ENCODE measurements around the gene SMPX. TPM values are rescaled to one million over a fixed set of nuclear protein-coding genes. Genes with fewer than 3 reads are reported as not detected.

The SMPX gene
- total and polyA plus RNA-seq, 4 donors = 0.09 to 0.10 TPM; not detected in 2

- Histone ChIP-seq H3K27me3 (ENCODE audit: control insufficient read depth in 4 of 4, insufficient read depth in 4 of 4, low read length in 3 of 4) (peaks cover 0 to 3% (median 0%) of the 10 kb centered on the region in 4 donors), H3K9me3 (ENCODE audit: control insufficient read depth in 4 of 4, low read length in 3 of 4) (no peaks in the 10 kb centered on the region), H3K27ac (ENCODE audit: low read depth in 1 of 2, low read length in 2 of 2) (peak overlapping the region in 1 of 2 donors; percentile 69), H3K4me1 (ENCODE audit: control insufficient read depth in 4 of 4, insufficient read depth in 4 of 4, low read length in 3 of 4) (peaks cover 2 to 23% (median 20%) of the 10 kb centered on the region in 4 donors), H3K4me3 (ENCODE audit: low read depth in 1 of 3, low read length in 3 of 3) (no peak overlapping the region), H3K36me3 (ENCODE audit: control insufficient read depth in 4 of 4, insufficient read depth in 3 of 4, low read depth in 1 of 4, low read length in 3 of 4) (no peaks in the 10 kb centered on the region), H3K9ac (ENCODE audit: low read depth in 1 of 2, low read length in 2 of 2) (no peak overlapping the region)
- TF ChIP-seq ATF3 (IDR thresholded peaks at IDR 0.05) (no peak), RAD21 (IDR thresholded peaks at IDR 0.05) (no peak), EGR1 (IDR thresholded peaks at IDR 0.05; ENCODE audit: low read depth in 2 of 2) (no peak), FOXA2 (IDR thresholded peaks at IDR 0.05) (no peak), GABPA (IDR thresholded peaks at IDR 0.05 in 1 of 2, conservative IDR thresholded peaks at IDR 0.05 in 1 of 2) (no peak)
- DNase-seq (ENCODE audit: low spot score) = no peak
Measured at GRCh38 chrX:21741364-21741763, 16.6 kb downstream of the SMPX start.

- TF ChIP-seq TAF1 (conservative IDR thresholded peaks at IDR 0.05) = no peak
- peak; percentile 28 for TF ChIP-seq ZBTB33 (IDR thresholded peaks at IDR 0.05)
- peak; percentile 23 to 29 for TF ChIP-seq RAD21 (IDR thresholded peaks at IDR 0.05)
- TF ChIP-seq, protein P1, sequence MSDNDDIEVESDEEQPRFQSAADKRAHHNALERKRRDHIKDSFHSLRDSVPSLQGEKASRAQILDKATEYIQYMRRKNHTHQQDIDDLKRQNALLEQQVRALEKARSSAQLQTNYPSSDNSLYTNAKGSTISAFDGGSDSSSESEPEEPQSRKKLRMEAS (IDR thresholded peaks at IDR 0.05) = peak; percentile 64
- TF ChIP-seq RXRA (IDR thresholded peaks at IDR 0.05) = peak; percentile 73 to 83
- TF ChIP-seq, protein P2, sequence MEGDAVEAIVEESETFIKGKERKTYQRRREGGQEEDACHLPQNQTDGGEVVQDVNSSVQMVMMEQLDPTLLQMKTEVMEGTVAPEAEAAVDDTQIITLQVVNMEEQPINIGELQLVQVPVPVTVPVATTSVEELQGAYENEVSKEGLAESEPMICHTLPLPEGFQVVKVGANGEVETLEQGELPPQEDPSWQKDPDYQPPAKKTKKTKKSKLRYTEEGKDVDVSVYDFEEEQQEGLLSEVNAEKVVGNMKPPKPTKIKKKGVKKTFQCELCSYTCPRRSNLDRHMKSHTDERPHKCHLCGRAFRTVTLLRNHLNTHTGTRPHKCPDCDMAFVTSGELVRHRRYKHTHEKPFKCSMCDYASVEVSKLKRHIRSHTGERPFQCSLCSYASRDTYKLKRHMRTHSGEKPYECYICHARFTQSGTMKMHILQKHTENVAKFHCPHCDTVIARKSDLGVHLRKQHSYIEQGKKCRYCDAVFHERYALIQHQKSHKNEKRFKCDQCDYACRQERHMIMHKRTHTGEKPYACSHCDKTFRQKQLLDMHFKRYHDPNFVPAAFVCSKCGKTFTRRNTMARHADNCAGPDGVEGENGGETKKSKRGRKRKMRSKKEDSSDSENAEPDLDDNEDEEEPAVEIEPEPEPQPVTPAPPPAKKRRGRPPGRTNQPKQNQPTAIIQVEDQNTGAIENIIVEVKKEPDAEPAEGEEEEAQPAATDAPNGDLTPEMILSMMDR (IDR thresholded peaks at IDR 0.05; ENCODE audit: low read depth, low read length, missing input control) = no peak
- TF ChIP-seq FOXA1 (IDR thresholded peaks at IDR 0.05) = peak; percentile 44
- peak; percentile 23 for TF ChIP-seq HNF4G (IDR thresholded peaks at IDR 0.05)
- peak; percentile 68 for TF ChIP-seq FOXA2 (IDR thresholded peaks at IDR 0.05)
- TF ChIP-seq GABPA (IDR thresholded peaks at IDR 0.05 in 1 of 2, conservative IDR thresholded peaks at IDR 0.05 in 1 of 2) = peak in 1 of 2 donors; percentile 14
- TF ChIP-seq NR2F2 (IDR thresholded peaks at IDR 0.05) = no peak
- TF ChIP-seq EGR1 (IDR thresholded peaks at IDR 0.05; ENCODE audit: low read depth in 2 of 2) = no peak
- TF ChIP-seq YY1 (IDR thresholded peaks at IDR 0.05) = peak; percentile 23
- TF ChIP-seq HNF4A (conservative IDR thresholded peaks at IDR 0.05) = peak; percentile 73 to 82
- peak; percentile 43 for TF ChIP-seq SP1 (IDR thresholded peaks at IDR 0.05)
- peak; percentile 25 for TF ChIP-seq REST (IDR thresholded peaks at IDR 0.05)
- TF ChIP-seq JUND (IDR thresholded peaks at IDR 0.05) = peak in 1 of 2 donors; percentile 75
- peak; percentile 33 for DNase-seq (ENCODE audit: low spot score)
- Histone ChIP-seq H3K9ac (ENCODE audit: low read depth in 1 of 2, low read length in 2 of 2) (no peak overlapping the region), H3K4me3 (ENCODE audit: low read depth in 1 of 3, low read length in 3 of 3) (no peak overlapping the region), H3K9me3 (ENCODE audit: control insufficient read depth in 4 of 4, low read length in 3 of 4) (no peaks in the 10 kb centered on the region), H3K4me1 (ENCODE audit: control insufficient read depth in 4 of 4, insufficient read depth in 4 of 4, low read length in 3 of 4) (peaks cover 2 to 23% (median 20%) of the 10 kb centered on the region in 4 donors), H3K27me3 (ENCODE audit: control insufficient read depth in 4 of 4, insufficient read depth in 4 of 4, low read length in 3 of 4) (no peaks in the 10 kb centered on the region), H3K27ac (ENCODE audit: low read depth in 1 of 2, low read length in 2 of 2) (peak overlapping the region; percentile 17 to 69), H3K36me3 (ENCODE audit: control insufficient read depth in 4 of 4, insufficient read depth in 3 of 4, low read depth in 1 of 4, low read length in 3 of 4) (no peaks in the 10 kb centered on the region)
- 15% methylated on average over 1 of the region's 1 CpG for whole genome bisulfite sequencing
Measured at GRCh38 chrX:21740329-21741274, 17.3 kb downstream of the SMPX start.

Measured in liver (tissue), 9 donors.